Nephron (organoid): Measurements from ENCODE around the gene BAIAP3.
"Not testable (repeated sequence)": the region's sequence is repeated elsewhere in the genome, so short reads cannot be mapped to it uniquely, and the experiment has no call there.

Experiments used
- H3K27ac Mint-ChIP-seq, 3 experiments: 2 replicates each; pipeline ENCODE4 v1.8.0; 2020; ENCODE audit warnings: mixed read lengths in 3 of 3, mild to moderate bottlenecking in 2 of 3, moderate library complexity in 1 of 3
- H3K27me3 Mint-ChIP-seq: 2 replicates; pipeline ENCODE4 v1.8.0; 2021; ENCODE audit warnings: low read depth, mild to moderate bottlenecking, moderate library complexity, mixed read lengths
- H3K36me3 Mint-ChIP-seq: 2 replicates; pipeline ENCODE4 v1.8.0; 2020; ENCODE audit warnings: low read depth, mixed read lengths
- H3K4me1 Mint-ChIP-seq: 2 replicates; pipeline ENCODE4 v1.8.0; 2020; ENCODE audit warnings: mixed read lengths
- H3K4me3 Mint-ChIP-seq, 3 experiments: 2 replicates each; pipeline ENCODE4 v1.8.0; 2020; ENCODE audit warnings: mild to moderate bottlenecking in 3 of 3, mixed read lengths in 3 of 3, moderate library complexity in 2 of 3
- H3K9me3 Mint-ChIP-seq: 2 replicates; pipeline ENCODE4 v1.8.0; 2020; ENCODE audit warnings: mixed read lengths
- TF ChIP-seq, protein P1 (sequence below), 3 experiments: fragments of 200-600 bp; sonication (generic); IDR thresholded peaks; one replicate each; pipeline ENCODE4 v1.5.0; 2021; ENCODE audit warnings: antibody characterized with exemption in 3 of 3; ENCODE audit not compliant: unreplicated experiment in 3 of 3

Gene BAIAP3

DNA sequence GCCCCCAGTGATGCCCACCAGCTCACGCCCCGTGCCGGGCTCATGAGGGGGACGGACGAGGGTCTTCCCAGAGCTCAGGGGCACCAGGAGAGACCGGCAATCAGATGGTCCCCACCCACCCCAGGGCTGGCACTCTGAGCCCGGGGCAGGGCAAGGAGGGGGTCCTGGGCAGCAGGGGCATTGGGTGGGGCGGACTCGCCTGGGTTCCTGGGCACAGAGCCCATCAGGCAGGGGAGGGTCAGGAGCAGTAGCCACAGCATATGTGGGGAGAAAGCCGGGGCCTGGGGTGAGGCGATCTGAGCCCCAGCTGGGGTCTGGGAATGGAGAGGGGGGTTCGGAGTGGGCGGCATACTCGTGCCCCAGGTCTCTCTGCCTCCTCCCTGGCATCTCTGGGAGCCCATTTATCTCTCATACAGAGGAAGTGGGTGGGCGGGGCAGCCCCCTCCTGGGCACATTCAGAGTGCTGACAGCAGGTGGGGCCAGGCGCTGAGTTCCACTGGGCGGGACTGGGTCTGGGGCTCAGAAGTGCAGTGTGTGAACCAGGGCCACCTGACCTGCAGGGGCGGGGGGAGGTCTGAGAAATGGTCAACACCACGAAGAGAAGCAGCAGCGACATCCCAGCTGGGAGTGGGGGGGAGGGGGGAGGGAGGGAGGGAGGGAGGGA lies 44.5 kb upstream of the BAIAP3 start:
- no peak overlapping the region for H3K4me3 Mint-ChIP-seq
- peaks cover 48% of the 10 kb centered on the region for H3K27me3 Mint-ChIP-seq
- peaks cover 30% of the 10 kb centered on the region for H3K4me1 Mint-ChIP-seq
- H3K9me3 Mint-ChIP-seq = no peaks in the 10 kb centered on the region
- H3K27ac Mint-ChIP-seq = no peak overlapping the region
- no peaks in the 10 kb centered on the region for H3K36me3 Mint-ChIP-seq
- TF ChIP-seq, protein P1, sequence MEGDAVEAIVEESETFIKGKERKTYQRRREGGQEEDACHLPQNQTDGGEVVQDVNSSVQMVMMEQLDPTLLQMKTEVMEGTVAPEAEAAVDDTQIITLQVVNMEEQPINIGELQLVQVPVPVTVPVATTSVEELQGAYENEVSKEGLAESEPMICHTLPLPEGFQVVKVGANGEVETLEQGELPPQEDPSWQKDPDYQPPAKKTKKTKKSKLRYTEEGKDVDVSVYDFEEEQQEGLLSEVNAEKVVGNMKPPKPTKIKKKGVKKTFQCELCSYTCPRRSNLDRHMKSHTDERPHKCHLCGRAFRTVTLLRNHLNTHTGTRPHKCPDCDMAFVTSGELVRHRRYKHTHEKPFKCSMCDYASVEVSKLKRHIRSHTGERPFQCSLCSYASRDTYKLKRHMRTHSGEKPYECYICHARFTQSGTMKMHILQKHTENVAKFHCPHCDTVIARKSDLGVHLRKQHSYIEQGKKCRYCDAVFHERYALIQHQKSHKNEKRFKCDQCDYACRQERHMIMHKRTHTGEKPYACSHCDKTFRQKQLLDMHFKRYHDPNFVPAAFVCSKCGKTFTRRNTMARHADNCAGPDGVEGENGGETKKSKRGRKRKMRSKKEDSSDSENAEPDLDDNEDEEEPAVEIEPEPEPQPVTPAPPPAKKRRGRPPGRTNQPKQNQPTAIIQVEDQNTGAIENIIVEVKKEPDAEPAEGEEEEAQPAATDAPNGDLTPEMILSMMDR (IDR thresholded peaks at IDR 0.05; ENCODE audit: unreplicated experiment in 3 of 3) = no peak

DNA sequence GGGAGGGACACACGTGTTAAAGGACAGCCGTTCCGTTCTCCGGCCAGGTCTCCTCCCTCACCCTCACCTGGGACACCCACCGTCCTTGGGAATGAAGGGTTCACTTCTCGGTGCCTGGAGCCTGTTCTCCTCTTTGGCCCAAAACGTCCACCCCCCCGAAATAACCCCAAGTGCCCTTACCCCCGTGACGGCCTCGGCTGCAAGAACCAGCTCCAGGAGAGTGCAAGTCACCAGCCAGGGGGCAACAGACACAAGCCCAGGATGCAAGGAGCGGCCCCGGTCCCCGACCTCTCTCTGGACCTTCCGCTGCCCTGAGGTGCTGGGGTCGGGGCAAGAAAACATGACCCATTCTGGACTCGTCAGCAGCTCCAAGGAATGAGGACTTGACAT lies 44.0 kb upstream of the BAIAP3 start:
- H3K4me3 Mint-ChIP-seq = no peak overlapping the region
- H3K4me1 Mint-ChIP-seq = peaks cover 30% of the 10 kb centered on the region
- TF ChIP-seq, protein P1 (IDR thresholded peaks at IDR 0.05; ENCODE audit: unreplicated experiment in 3 of 3) = no peak
- no peak overlapping the region for H3K27ac Mint-ChIP-seq
- H3K9me3 Mint-ChIP-seq = no peaks in the 10 kb centered on the region
- no peaks in the 10 kb centered on the region for H3K36me3 Mint-ChIP-seq
- peaks cover 51% of the 10 kb centered on the region for H3K27me3 Mint-ChIP-seq

DNA sequence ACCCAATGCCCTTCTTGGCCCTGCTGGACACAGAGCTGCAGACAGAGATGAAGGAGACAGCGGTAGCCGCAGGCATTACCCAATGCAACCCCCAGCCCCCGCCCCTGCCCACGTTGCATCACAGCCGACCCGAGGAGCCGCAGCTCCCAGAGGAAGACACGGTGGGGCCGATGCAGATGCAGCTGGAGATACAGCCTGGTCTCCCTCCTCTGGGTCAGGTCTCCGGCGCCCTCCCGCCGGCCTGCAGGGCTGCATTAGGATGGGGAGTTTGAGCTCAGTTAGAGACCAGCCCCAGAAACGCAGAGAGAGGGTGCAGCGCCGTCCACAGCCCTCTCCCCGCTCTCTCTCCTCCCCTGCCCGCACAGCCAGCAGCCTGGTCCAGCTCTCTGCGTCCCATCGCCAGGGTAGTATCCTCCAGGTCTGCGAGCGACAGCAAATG lies 43.4 kb upstream of the BAIAP3 start:
- peaks cover 33% of the 10 kb centered on the region for H3K4me1 Mint-ChIP-seq
- H3K4me3 Mint-ChIP-seq = no peak overlapping the region
- TF ChIP-seq, protein P1 (IDR thresholded peaks at IDR 0.05; ENCODE audit: unreplicated experiment in 3 of 3) = no peak
- H3K27ac Mint-ChIP-seq = peak overlapping the region in 1 of 3 experiments; percentile 70
- no peaks in the 10 kb centered on the region for H3K36me3 Mint-ChIP-seq
- peaks cover 52% of the 10 kb centered on the region for H3K27me3 Mint-ChIP-seq
- H3K9me3 Mint-ChIP-seq = no peaks in the 10 kb centered on the region

DNA sequence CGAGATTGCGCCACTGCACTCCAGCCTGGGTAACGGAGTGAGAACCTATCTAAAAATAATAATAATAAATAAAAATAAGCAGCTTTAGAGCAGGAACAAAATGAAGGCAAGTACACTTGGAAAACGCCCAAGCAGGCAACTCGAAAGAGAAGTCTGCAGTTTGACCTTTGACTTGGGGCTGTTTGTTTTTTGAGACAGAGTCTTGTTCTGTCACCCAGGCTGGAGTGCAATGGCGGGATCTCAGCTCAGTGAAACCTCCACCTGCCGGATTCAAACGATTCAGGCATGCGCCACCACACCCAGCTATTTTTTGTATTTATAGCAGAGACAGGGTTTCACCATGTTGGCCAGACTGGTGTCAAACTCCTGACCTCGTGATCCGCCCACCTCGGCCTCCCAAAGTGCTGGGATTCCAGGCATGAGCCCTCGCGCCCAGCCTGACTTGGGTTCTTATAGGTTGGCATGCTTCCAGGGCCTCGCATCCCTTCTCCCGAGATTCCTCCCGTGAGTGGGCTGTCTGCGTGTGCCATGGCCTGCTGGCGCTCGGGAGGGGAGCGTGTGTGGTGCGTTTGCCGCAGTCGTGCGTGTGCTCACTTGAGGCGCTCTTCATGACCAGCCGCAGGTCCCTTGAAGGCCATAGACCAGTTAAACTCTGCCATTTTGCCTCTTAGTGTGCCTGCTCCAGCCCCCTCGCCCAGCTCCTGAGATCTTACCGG lies 42.4 kb upstream of the BAIAP3 start:
- Mint-ChIP-seq H3K27me3 (peaks cover 52% of the 10 kb centered on the region), H3K9me3 (no peaks in the 10 kb centered on the region), H3K36me3 (no peaks in the 10 kb centered on the region), H3K27ac (peak overlapping the region in 2 of 3 experiments; percentile 83 to 87), H3K4me1 (peaks cover 28% of the 10 kb centered on the region), H3K4me3 (peak overlapping the region; percentile 6 to 54 (median 19))
- TF ChIP-seq, protein P1 (IDR thresholded peaks at IDR 0.05; ENCODE audit: unreplicated experiment in 3 of 3) = no peak

DNA sequence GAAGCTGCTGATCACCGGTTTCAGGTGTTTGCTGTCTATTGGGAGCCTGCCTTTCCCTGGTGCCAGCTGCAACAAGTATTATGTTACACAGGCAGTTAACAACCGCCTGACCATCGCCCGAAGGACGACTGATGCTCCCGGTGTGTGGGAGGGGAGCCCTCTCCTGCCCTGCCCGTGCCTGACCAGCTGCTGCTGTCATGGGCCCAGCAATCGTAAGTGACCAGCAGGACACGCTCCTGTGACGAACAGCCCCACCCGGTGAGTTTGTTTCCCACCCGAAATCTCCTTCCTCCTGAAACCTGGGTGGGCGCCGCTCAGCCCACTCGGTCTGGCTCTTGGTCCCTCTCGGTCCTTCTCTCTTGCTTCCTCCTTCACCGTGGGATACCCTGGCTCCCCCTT lies 41.9 kb upstream of the BAIAP3 start:
- peaks cover 51% of the 10 kb centered on the region for H3K27me3 Mint-ChIP-seq
- H3K4me1 Mint-ChIP-seq = peaks cover 28% of the 10 kb centered on the region
- no peaks in the 10 kb centered on the region for H3K36me3 Mint-ChIP-seq
- no peaks in the 10 kb centered on the region for H3K9me3 Mint-ChIP-seq
- H3K27ac Mint-ChIP-seq = peak overlapping the region in 2 of 3 experiments; percentile 83 to 87
- H3K4me3 Mint-ChIP-seq = peak overlapping the region; percentile 6 to 54 (median 19)
- TF ChIP-seq, protein P1 (IDR thresholded peaks at IDR 0.05; ENCODE audit: unreplicated experiment in 3 of 3) = no peak

DNA sequence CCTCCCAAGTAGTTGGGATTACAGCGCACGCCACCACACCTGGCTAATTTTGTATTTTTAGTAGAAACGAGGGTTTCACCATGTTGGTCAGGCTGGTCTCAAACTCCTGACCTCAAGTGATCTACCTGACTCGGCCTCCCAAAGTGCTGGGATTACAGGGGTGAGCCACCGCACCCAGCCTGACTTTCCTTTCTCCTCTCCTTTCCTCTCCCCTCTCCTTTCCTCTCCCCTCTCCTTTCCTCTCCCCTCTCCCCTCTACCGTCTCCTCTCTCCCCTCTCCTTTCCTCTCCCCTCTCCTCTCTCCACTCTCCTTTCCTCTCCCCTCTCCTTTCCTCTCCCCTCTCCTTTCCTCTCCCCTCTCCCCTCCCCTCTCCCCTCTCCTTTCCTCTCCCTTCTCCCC lies 41.2 kb upstream of the BAIAP3 start:
- Mint-ChIP-seq H3K27me3 (peaks cover 57% of the 10 kb centered on the region), H3K4me1 (peaks cover 34% of the 10 kb centered on the region)
- not testable (repeated sequence) for H3K4me3 Mint-ChIP-seq, H3K36me3 Mint-ChIP-seq, H3K9me3 Mint-ChIP-seq, H3K27ac Mint-ChIP-seq

DNA sequence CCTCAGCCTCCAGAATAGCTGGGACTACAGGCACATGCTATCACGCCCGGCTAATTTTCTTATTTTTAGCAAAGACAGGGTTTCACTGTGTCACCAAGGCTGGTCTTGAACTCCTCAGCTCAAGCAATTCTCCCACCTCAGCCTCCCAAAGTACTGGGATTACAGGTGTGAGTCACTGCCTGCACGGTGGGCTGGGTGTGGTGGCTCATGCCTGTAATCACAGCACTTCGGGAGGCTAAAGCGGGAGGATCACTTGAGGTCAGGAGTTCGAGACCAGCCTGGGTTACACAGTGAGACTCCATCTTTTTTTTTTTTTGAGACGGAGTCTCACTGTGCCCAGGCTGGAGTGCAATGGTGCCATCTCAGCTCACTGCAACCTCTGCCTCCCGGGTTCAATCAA lies 40.6 kb upstream of the BAIAP3 start:
- H3K27ac Mint-ChIP-seq, H3K4me3 Mint-ChIP-seq: not testable (repeated sequence)
- H3K4me1 Mint-ChIP-seq = peaks cover 33% of the 10 kb centered on the region

More for the DNA sequence above, 40.6 kb upstream of the BAIAP3 start:
- not testable (repeated sequence) for H3K9me3 Mint-ChIP-seq, H3K36me3 Mint-ChIP-seq
- H3K27me3 Mint-ChIP-seq = peaks cover 57% of the 10 kb centered on the region
